ENCODE data around the gene CBX3.
"Not testable (repeated sequence)": the region's sequence is repeated elsewhere in the genome, so short reads cannot be mapped to it uniquely, and the experiment has no call there.

Gene CBX3

GRCh38 chr7:26202019-26202990 is 760 bp downstream of the CBX3 start:
- DNase-seq (ENCODE audit: low read depth in 2 of 2), result peak in 1 of 2 donors; percentile 27

GRCh38 chr7:26203016-26203415 is 1.5 kb downstream of the CBX3 start:
- DNase-seq (ENCODE audit: low read depth in 2 of 2), result no peak

DNA sequence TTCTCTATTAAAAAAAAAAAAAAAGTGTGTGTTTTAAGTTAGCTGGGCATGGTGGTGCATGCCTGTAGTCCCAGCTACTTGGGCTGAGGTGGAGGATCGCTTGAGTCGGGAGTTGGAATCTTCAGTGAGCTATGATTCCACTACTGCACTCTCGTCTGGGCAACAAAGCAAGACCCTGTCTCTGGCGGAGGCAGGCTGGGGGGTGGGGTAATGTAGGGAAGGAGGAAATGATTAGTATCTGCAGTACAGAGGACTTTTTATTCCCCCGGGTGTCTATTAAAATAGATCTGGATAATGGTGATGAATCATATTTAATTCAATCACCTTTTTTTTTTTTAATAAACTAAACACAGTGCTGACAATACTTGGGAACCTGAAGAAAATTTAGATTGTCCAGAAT is 6.5 kb downstream of the CBX3 start:
- no peak for DNase-seq (ENCODE audit: low read depth in 2 of 2)

DNA sequence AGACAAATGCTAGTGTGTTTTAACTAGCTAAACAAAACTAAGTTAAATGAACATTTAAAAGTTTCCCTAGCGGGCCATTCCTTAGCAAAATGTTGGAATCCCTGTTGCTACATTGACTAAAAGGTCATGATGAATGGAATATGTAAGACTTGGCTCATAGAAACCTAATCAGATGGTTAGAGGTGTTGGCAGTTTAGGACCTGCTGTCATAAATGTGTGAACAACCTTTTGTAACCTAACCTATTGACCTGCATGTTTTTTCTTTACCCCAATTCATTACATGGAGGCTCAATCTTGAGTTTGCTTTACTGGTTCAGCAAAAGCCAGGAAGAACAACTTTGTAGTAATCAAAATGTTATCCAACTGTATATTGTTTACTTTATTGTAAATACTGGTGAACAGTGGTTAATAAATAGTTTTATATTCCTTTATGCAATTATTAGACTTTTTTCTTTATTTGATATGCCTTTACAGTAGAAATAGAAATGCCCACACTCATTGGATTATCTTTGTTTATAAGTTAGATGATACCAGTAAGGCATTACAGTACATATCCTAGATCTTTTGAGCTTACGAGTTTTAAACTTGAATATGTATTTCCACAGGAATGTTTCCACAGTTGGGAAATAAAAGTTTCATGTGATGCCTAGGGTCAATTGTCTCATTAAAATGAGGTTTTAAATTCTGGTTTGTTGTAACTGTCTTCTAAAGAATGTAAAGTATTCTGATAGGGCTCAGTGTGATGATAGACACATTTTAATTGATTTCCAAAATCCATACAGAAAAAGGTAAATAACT is 11.6 kb downstream of the CBX3 start:
- no peak for DNase-seq (ENCODE audit: low read depth in 2 of 2)

DNA sequence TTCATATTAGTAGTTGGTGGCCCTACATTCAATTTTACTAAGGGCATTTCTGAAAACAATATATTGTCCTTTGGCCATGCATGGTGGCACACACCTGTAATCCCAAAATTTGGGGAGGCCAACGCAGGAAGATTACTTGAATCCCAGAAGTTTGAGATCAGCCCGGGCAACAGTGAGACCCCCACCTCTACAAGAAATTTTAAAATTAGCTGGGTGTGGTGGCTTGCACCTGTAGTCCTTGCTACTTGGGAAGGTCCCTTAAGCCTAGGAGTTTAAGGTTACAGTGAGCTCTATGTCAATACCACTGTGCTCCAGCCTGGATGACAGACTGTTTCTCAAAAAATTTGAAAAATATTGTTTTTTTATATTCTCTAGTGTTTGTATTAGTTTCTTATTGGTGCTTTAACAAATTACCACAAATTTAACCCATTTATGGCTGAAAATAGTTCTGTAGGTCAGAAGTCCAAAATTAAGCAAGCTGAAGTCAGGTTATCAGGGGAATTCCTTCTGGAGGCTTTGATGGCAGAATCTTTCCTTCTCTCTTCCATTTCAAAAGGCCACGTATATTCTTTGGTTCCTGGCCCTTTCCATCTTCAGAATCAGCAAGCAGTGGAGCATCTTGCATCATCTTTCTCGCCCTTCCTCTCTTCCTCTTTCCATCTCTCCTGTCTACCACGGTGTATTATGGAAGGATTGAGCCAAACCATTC is 12.4 kb downstream of the CBX3 start:
- DNase-seq (ENCODE audit: low read depth in 2 of 2), result no peak

DNA sequence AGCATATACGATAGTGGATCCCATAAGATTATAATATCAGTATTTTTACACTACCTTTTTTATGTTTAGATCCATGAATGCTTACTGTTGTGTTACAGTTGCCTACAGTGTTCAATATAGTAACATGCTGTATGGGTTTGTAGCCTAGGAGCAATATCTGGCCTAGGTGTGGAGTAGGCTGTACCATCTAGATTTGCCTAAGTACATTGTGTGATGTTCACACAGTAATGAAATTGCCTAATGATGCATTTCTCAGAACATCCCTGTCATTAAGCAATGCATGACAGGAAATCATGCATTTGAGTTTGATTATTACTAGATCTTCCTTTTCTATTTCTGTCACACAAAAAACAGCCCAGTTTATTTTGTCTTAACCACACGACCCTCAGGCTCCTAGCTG is 14.5 kb downstream of the CBX3 start:
- no peak for DNase-seq (ENCODE audit: low read depth in 2 of 2)

DNA sequence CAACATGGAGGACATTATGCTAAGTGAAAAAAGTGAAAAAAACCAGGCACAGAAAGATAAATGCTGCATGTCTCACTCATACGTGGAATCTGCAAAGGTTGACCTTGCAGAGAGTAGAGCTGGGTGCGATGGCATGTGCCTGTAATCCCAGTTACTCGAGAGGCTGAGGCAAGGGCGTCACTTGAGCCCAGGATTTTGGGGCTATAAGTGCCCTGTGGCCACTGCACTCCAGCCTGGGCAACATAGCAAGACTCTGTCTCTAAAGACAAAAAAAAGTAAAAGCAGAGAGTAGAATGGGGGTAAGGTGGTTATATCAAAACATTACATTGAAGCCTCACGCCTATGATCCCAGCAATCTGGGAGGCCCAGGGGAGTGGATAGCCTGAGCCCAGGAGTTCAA is 22.8 kb downstream of the CBX3 start:
- DNase-seq (ENCODE audit: low read depth in 2 of 2), result no peak

- no peak for DNase-seq (ENCODE audit: low read depth in 2 of 2)
Measured at GRCh38 chr7:26227987-26228386, 26.4 kb downstream of the CBX3 start.

GRCh38 chr7:26233902-26234511 is 32.5 kb downstream of the CBX3 start:
- no peak for DNase-seq (ENCODE audit: low read depth in 2 of 2)

DNA sequence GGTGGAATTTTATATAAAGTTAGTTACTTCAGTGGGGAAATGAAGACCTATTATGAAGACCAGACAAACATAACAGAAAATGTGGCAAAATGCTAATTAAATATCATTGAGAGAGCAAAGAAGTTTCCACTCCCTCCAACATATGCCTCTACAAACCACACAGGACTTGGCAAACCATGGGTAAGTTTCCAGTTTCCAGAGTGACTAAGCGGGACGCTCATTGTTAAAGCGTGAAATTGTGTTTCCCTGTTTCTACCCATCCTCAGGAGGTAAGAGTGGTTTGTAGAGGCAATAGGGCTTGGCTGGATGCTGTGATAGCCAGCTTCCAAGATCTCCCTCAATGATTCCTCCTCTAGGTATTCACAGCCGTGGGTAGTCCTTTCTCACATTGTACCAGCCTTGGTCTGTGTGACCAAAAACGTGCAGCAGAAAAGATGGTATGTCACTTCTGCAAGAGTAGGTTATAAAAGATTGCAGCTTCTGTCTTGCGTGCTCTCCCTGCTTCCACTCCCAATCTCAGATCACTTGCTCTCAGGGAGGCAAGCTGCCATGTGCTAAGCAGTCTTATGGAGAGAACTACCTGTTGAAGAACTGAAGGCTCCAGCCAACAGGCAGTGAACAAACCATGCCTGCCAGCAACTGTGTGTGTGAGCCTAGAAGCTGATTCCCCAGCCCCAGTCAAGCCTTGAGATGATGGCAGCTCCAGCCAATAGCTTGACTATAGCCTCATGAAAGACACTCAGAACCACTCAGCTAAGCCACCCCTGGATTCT is 35.7 kb downstream of the CBX3 start:
- DNase-seq (ENCODE audit: low read depth in 2 of 2), result no peak

GRCh38 chr7:26238032-26238431 is 36.5 kb downstream of the CBX3 start:
- DNase-seq (ENCODE audit: low read depth in 2 of 2), result no peak

- no peak for DNase-seq (ENCODE audit: low read depth in 2 of 2)
Measured at GRCh38 chr7:26245150-26245549, 43.6 kb downstream of the CBX3 start.

- no peak for DNase-seq (ENCODE audit: low read depth in 2 of 2)
Measured at GRCh38 chr7:26250239-26250638, 48.7 kb downstream of the CBX3 start.

DNA sequence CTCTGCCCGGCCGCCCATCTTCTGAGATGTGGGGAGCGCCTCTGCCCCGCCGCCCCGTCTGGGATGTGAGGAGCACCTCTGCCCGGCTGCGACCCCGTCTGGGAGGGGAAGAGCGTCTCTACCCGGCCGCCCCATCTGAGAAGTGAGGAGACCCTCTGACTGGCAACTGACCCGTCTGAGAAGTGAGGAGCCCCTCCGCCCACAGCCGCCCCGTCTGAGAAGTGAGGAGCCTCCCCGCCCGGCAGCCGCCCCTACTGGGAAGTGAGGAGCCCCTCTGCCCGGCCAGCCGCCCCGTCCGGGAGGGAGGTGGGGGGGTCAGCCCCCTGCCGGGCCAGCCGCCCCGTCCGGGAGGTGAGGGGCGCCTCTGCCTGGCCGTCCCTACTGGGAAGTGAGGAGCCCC is 60.3 kb downstream of the CBX3 start:
- not testable (repeated sequence) for DNase-seq (ENCODE audit: low read depth in 2 of 2)
